GM18873 (cell line): Measurements from ENCODE around the gene MED27.

Source experiments
- ATAC-seq: cut with Tn5 transposase; IDR thresholded peaks from one replicate; pipeline ENCODE4 v1.9.1; 2021; ENCODE audit warnings: mild to moderate bottlenecking, moderate library complexity, moderate number of reproducible peaks; ENCODE audit not compliant: unreplicated experiment, low FRiP score

MED27 gene

DNA sequence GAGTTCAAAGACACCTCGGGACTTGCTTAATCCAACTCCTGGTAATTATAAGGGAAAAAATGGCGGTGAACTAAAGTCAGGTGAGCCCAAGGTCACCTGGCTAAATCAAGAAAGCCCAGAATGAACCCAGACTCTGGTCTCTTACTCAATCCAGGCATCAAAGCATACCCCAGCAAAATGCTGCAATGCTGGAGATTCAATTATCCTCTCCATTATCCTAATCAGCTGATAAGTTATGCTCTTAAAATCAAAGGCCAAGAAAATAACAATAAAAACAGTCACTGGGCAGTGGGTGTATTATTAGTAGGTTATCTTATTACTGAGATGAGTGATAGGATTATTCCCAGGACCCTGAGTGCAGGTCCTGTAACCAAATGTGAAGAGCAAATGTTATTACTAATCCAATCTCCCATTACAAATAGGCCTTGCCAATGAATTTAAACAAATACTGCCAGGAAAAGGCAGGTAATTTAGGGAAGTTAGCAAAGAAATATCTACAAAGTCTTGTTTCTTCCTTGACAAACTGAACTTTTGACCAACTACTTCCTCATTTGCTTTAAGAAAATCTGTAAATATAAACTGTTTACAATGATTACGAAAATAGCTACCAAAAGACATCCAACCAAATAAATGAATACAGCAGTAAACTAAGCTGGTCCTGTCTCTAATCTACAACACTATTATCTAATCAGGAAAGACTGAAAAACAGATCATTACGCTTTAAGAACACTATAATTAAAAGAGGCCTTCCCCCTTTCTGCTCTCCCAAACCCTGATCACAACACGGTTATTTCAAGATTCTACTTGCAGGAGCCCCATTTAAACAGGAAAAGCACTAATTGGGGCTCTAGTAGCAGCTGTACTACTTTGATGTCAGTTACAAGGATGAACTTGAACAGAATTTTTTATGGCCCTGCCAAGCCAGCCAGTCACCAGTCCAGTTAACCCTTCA is 103.2 kb downstream of the MED27 start:
- no peak for ATAC-seq

DNA sequence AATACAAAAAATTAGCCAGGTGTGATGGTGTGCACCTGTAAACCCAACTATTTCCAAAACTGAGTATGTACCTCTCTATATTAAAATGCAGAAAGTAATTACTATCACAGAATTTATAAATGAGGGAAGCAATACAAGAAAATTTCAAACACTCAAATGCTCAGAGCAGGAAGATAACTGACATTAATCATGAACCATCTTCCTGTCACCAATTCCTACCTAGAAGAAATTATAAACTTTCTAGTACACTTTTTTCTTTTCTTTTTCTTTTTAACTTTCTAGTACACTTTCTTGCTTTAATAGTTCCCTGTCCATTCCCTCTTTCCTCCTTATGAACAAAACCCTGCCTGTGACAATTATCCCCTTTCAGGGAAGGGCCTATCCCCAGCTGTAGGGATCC is 106.8 kb downstream of the MED27 start:
- no peak for ATAC-seq

DNA sequence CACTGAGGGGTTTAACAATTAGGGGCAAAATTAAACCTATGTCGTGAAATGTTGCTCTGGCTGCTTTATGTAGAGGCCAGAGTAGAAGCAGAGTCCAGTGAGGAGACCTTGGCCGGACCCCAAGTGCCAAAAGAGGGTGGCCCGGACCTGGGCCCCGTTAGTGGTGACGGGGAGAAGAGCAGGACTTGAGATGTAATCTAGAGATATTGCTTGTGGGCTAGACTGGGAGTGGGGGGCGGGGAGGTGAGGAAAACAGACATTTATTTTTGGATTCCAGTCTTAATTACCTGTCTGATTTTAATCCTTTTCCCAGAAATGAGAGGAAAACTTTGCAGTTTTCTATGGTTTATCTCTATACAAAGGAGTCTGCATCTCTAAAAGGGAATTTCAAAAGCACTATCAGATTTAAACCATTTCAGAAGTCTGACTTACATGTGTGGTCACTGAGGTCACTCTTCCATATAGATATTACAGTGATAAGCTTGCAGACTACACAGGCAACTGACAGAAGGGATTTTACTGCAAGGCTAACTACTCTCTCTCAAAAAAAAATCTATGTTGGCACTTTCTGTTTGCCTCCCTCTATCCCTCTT is 108.1 kb downstream of the MED27 start:
- no peak for ATAC-seq

DNA sequence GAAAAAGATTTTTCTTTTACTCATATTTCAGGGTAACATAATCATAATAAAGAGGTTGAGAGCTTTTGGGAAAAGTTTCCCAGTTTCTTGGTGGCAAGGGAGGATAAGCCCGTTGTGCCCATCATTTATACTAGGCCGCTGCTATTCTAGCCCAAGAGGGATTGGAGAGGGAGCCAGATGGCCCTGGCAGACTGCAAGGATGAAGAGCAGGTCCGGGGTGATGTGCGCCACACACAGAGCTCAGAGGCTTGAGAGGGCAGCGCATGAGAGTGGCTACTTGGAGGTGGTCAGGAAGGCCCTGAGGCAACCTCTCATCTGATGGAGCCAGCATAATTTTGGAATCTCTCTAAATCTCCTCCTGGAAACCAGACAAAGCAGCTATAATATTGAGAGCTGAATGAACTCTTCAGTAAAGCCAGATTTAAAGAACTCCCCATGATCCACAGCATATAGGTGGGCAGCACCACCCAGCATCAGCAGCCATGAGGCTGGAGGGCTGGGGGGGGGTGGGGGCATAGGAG is 110.1 kb downstream of the MED27 start:
- ATAC-seq = no peak

DNA sequence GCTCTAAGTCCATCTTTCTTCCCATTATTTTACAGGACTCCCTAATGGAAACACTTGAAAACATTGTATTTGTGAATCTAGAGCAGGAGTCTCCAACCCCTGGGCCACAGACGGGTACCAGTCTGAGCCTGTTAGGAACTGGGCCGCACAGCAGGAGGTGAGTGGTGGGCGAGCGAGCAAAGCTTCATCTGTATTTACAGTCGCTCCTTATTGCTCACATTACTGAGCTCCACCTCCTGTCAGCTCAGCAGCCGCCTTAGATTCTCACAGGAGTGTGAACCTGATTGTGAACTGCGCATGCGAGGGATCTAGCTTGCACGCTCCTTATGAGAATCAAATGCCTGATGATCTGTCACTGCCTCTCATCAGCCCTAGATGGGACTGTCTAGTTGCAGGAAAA is 111.0 kb downstream of the MED27 start:
- ATAC-seq = no peak

DNA sequence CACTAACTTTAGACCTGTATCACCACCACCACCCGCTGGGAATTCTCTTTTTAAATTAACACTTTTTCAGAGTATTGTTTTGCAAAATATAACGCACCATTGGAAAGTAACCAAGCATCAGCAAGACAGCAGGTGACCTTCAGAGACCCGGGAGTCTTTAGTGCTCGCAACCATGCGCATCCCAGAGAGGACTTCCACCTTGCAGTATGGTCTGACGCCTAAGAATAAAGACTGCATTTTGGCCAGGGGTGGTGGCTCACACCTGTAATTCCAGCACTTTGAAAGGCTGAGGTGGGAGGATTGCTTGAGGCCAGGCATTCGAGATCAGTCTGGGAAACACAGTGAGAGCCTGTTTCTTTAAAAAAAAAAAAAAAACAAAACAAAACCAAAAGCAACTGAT is 113.8 kb downstream of the MED27 start:
- no peak for ATAC-seq

DNA sequence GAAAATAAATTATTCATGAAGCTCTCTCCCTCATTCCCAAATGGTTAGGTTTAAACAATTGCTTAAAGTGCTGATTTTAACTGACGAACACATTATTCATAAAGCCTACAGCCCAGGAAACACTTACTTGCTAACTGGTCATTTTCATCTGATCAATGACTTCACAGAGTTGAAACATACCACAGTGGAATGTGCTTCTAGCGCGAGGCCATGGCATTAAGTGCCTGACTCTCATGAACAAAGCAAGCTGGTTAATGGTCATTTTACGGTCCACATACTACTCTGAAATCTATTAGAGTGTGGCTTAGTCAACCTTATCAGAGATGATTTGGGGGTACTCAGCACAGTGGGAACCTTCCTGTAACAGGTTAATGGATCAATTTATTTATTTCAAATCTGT is 114.6 kb downstream of the MED27 start:
- ATAC-seq = no peak

DNA sequence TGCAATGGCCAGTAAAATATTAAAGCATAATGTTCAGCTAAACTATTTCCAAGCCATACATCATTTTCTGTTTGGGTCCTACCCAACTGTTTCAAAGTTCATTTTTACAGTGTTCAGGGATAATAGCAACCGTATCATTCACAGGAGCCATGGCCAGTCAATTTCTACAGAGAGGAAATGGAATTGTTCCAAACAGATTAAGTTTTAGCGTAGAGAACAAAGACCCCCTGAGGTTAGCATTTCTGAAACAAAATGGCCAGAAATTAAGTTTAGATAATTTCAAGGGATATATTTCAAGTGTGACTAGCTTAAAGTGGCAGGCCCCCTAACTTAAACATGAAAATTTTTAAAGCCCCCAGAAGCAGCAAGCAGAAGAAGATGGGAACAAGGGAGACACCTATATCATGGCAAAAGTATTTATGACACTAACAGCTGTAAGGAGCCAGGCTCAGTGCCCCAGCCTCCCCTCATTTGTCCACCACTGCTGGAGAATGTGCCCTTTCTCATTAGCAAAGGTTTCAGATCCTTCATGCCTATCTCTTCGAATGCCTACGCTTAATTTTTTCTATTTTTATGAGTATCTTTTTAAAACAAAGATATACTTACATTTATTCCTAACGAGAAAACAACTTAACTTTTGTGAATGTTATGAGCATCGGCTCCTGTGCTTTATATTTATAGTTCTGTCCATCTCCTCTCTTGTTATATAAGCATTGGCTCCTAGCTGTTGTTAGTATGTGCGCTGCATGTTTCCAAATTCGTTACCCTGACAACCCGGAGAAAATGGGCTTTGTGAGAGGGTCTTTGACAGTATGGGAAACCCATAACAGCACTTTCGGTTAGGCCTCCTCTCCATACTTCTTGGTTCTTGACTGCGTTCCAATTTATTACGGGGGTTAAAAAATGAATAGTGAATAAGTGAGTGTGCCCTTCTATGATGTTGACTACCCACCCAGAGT is 116.3 kb downstream of the MED27 start:
- ATAC-seq = no peak

DNA sequence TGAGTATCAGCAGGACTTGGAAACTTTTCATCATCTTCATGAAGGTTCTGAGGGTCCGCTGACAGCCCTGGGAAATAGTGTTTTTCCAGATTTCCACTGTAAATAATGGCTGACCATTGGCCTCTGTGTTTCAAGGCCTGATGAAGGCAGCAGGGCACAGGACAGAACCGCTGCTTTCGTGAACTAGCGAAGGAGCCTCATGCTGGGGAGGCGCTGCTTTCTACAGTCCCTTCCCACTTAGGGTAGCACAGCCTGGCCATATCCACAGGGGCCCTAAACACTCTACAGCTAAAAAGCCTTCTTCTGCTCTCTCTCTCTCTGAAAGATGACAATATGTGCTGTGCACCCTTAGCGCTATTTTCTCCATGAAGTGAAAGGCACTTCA is 118.2 kb downstream of the MED27 start:
- ATAC-seq = no peak

DNA sequence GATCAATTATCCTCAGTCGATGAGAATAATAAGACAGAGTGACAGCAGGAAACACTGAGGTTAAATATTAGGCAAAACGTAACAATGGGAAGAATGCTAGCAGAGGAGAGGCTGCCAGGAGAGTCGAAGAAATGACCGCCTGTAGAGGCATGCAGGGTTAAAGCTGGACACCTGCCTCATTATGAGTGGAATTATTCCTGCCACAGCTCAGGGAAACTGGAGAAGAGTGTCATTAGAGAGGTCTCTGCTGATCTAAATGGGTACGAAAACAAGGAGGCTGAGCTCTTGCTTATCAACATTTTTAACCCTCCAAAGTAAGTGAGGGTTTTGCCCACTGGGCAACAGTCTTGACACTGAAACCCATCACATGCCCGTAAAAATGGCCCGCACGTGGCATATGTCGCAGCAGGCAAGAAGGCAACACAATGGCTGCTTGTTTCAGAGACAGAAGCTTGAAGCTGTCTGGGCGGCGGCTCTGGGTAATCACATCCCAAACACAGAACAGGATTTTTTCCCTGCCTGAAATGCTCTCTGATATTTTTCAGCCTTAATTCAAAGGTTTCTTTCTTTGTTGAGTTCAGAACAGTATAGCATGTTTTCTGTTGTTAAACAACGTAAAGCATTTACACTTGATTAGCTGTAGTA is 118.7 kb downstream of the MED27 start:
- ATAC-seq = no peak

DNA sequence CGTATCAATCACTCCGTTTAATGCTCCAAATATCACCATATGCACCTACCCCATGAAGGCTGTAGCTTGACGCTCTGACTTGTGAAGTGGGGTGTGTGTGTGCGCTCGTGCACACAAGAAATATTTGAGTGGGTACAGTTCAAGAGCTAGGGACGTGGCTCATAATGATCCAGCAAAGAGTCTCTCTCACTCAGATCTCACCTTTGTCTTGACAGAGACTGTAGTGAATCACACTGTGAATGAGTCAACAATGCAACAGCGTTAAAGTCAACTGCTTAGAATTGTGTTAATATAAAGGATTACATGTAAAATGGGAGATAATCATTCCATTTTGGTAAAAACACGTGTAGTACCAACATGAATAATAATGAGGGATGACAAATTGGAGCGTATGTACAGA is 119.4 kb downstream of the MED27 start:
- no peak for ATAC-seq

DNA sequence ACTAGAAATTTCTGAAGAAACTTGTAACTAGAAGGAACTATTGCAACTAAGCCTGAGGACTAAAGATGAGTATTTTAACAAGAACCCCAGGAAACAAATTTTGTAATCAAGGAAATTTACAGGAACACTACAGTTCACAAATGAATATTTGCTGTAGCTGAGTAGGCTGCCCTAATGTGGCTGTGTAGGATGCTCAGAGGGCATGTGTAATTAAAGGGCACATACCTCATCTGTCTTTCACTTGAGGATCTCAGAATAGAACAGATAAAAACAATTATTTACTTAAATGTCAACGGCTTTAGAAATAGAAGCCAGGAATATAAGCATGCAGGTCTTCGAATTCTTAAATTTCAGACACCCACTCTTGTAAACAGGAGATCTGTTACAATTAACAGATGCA is 119.8 kb downstream of the MED27 start:
- no peak for ATAC-seq

DNA sequence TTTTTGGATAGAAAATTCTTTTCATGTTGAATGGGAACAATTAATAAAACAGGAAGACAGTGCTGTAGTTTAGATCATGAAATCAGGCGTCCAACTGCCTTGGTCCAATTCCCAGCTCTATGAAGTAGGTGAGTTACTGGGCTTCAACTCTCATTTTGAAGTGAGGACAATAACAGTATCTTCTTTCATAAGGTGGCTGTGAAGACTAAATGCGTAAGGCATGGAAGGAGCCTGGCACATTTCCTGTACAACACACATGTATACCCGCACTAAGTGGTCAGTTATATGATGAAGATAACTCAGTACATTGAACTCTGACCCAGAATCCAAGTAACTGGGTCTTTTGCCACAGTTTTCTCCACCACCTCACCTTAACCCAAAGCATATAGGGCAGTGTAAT is 120.6 kb downstream of the MED27 start:
- ATAC-seq = no peak

DNA sequence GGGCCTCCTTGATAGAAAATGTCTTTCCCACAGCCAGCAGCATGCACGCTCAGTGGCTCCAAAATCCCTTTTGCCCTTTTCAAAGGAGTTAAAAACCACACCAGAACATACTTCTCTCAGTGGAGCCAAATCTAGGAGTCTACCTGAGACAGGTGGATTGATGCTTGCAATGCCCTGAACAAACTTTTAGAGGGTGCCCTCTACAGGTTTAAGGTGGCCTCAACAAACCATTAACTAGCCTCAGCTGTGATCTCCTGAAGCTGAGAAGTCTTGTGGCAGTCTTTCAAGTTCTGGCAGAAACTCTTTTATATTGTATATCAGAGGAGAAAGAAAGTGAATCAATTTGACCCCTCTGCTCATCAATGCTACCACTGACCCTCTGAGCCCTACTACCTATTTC is 125.4 kb downstream of the MED27 start:
- no peak for ATAC-seq

DNA sequence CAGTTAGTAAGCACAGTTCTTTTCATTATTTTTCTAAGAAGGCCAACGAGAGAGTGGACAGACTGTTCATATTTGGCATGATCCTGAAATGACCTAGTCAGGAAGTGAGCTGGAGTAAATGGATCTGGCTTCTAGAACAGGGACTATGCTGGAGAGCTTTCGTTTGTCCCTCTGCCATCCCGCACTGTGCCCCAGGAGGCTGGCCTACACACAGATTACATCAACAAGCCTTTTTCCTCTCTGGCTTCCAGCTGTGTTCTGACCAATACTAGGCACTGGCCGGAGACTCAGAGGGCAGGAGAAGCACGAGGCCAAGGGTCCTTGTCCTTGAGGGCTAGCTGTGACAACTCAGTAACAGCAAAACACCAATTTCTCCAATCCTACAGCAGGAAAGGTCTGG is 127.8 kb downstream of the MED27 start:
- ATAC-seq = no peak

DNA sequence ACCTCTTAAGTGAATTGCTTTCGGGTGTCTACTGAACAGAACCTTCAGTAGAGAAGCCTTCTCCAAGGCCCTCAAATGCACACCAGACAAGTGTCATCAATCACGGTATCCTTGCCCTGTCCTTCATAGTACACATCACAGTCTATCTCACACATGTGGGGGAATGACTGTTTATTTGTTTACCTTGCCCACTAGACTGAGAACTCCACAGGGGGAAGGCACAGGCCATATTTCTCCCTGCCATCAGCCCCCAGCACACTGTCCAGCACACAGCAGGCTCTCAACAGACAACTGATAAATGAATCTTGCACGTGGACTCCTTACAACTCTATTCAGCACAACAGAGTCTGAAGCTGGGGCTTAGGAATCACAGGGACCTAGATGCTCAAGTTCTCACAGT is 128.5 kb downstream of the MED27 start:
- ATAC-seq = no peak

DNA sequence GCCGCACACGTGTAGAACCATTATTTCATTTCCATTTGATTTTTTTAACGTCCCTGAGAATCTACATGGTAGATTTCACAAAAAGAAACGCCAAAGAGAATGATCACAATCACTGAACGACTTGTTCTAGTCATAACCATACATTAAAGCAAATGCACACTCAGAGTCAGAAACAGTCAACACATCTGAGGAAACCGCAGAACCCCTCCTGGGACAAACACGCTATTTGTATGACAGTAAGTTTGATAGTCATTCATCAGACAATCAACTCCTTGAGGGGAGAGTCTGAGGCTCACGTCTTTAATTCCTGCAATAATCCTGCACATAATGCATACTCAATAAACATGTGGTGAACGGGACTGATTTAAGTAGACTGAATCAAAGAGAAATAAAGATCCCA is 129.2 kb downstream of the MED27 start:
- ATAC-seq = no peak

DNA sequence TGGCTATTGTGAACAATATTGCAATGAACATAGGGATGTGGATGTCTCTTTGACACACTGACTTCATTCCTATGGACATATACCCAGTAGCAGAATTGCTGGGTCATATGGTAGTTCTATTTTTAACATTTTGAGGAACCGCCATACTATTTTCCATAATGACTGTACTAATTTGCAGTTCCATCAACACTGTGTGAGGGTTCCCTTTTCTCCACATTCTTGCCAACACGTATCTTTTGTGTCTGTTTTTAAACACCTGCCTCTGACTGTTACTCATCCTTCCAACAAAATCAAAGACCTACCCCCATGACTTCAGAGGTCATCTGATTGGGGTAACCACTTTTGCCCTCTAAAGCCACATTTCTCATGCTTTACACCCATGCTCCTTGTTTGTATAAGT is 133.5 kb downstream of the MED27 start:
- no peak for ATAC-seq

DNA sequence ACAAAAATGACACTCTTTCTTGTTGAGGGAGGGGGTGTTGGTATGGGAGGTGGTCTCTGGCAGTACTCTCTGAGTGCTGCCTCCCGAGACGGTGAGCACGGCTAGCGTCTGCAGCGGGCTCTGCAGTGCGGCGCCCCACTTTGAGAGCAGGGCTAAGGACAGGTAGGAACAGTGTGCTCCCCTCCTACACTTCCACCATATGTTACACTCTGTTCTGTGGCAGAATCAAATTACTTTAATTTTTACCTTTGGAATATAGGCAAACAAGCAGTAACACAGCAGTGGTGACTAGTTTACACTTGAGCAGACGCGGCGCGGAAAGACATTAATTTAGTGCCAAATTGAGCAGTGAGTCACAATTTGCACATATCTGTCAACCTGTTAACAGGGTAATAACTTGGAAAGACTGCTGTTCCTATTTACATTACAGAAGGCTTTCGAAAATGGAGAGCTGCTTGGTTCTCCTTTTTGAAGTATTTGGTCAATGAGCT is 136.3 kb downstream of the MED27 start:
- no peak for ATAC-seq

DNA sequence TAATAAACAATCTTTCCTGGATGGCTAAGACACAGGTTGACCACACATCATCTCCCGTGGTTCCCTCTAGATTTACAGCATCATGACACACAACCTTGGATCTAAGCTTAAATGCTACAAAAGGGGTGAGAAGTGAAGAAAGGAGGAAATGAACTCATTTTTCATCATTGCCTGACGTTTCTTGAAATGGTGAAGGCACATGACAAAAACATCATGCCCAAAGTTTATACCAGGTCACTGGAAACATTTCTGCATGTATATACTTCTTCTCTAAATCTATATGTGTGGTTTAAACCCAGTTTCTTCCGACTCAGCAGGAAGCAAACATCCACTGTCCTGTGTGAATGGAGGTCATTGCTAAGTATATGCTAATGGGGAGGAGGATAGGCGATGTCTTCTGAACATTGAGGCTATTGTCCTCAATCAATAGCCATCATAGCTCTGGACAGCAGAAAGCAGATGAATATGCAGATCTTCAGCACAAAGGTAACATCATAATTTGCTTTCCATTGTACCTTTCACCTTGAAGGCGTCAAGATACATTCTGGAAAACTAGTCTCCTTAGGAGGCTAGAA is 137.4 kb downstream of the MED27 start:
- no peak for ATAC-seq
